ENCODE measurements around the gene PDE4D.

DNA sequence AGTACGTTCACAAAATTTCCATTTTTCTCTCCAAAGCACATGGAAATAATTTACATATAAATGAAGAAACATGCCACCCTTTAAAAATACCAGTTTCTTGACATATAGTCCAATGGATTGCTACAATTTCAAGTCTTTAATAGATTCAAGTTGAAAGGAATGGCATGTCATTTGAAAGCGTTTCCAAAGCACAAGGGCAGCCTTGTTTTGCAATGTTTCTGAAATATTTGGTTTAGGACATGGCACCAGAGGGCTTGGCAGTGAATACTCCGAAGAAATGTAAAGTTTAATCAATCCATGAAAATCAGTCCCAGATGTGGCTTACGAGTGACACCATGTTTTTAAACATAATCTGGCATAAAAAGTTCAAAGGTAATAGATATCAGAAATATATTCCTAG, 333.7 kb downstream of the PDE4D start:
- TF ChIP-seq, protein P1, sequence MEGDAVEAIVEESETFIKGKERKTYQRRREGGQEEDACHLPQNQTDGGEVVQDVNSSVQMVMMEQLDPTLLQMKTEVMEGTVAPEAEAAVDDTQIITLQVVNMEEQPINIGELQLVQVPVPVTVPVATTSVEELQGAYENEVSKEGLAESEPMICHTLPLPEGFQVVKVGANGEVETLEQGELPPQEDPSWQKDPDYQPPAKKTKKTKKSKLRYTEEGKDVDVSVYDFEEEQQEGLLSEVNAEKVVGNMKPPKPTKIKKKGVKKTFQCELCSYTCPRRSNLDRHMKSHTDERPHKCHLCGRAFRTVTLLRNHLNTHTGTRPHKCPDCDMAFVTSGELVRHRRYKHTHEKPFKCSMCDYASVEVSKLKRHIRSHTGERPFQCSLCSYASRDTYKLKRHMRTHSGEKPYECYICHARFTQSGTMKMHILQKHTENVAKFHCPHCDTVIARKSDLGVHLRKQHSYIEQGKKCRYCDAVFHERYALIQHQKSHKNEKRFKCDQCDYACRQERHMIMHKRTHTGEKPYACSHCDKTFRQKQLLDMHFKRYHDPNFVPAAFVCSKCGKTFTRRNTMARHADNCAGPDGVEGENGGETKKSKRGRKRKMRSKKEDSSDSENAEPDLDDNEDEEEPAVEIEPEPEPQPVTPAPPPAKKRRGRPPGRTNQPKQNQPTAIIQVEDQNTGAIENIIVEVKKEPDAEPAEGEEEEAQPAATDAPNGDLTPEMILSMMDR (IDR thresholded peaks at IDR 0.05): no peak
- no peak for TF ChIP-seq POLR2A (IDR thresholded peaks at IDR 0.05)
